ENCODE results near the gene PLCD4. TPM values are rescaled to one million over a fixed set of nuclear protein-coding genes. Genes with fewer than 3 reads are reported as not detected.

Gene PLCD4
- total RNA-seq, 1 donor from 2014 or later: 90.2 TPM

GRCh38 chr2:218567797-218568189 is 39.9 kb upstream of the PLCD4 start:
- peaks cover 19% of the 10 kb centered on the region for H3K36me3 Mint-ChIP-seq (ENCODE audit: low read depth, unreplicated experiment)
- H3K27me3 Mint-ChIP-seq (ENCODE audit: unreplicated experiment): peaks cover 11% of the 10 kb centered on the region
- peak overlapping the region; percentile 97 for H3K4me3 Mint-ChIP-seq (ENCODE audit: unreplicated experiment)

GRCh38 chr2:218568190-218569037 is 39.3 kb upstream of the PLCD4 start, which contains the start of the genes CNOT9 and USP37:
Gene CNOT9, plus strand, starts transcription at chr2:218568839. Its CDS starts 116 bp downstream, at chr2:218568955.
Gene USP37, minus strand, starts transcription at chr2:218568351. Its CDS starts 9,698 bp downstream, at chr2:218558653.
- H3K4me1 Mint-ChIP-seq (ENCODE audit: unreplicated experiment): peaks cover 27% of the 10 kb centered on the region
- TF ChIP-seq CTCF (IDR thresholded peaks at IDR 0.05; ENCODE audit: unreplicated experiment): no peak
- peak within 1 kb of the TSS; percentile 97 for H3K27ac Mint-ChIP-seq (ENCODE audit: unreplicated experiment)
- no peaks in the 10 kb centered on the region for H3K9me3 Mint-ChIP-seq (ENCODE audit: unreplicated experiment)
- peaks cover 19% of the 10 kb centered on the region for H3K36me3 Mint-ChIP-seq (ENCODE audit: low read depth, unreplicated experiment)
- H3K4me3 Mint-ChIP-seq (ENCODE audit: unreplicated experiment): peak within 1 kb of the TSS; percentile 97
- peak; percentile 100 for DNase-seq (ENCODE audit: low spot score)
- peaks cover 11% of the 10 kb centered on the region for H3K27me3 Mint-ChIP-seq (ENCODE audit: unreplicated experiment)

More at GRCh38 chr2:218567797-218568189, 39.9 kb upstream of the PLCD4 start:
- Mint-ChIP-seq H3K4me1 (ENCODE audit: unreplicated experiment) (peaks cover 27% of the 10 kb centered on the region), H3K9me3 (ENCODE audit: unreplicated experiment) (no peaks in the 10 kb centered on the region), H3K27ac (ENCODE audit: unreplicated experiment) (peak overlapping the region; percentile 97)
- no peak for DNase-seq (ENCODE audit: low spot score)
- TF ChIP-seq CTCF (IDR thresholded peaks at IDR 0.05; ENCODE audit: unreplicated experiment): no peak

DNA sequence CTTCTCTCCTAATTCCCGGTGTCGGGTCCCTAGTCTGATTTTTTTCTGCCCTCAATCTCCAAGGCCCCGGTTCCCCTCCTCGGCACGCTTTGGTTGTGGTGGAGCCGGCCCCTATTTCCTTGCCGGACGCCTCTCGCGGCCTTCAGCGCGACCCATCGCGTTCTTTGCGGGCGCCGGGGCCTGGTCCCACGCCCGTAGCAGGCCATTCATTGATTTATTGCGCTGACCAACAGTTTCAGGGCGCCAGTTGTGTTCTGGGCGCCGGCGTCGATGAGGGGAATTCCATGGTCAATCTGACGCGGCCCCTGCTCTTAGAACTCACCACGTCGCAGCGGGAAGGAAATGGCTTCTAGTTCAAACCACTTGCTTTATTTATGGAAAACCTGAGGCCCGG is 38.7 kb upstream of the PLCD4 start:
- peaks cover 27% of the 10 kb centered on the region for H3K4me1 Mint-ChIP-seq (ENCODE audit: unreplicated experiment)

GRCh38 chr2:218569661-218570500 is 37.8 kb upstream of the PLCD4 start:
- H3K27ac Mint-ChIP-seq (ENCODE audit: unreplicated experiment): peak overlapping the region; percentile 97
- no peak for TF ChIP-seq CTCF (IDR thresholded peaks at IDR 0.05; ENCODE audit: unreplicated experiment)
- no peak for DNase-seq (ENCODE audit: low spot score)
- peaks cover 11% of the 10 kb centered on the region for H3K27me3 Mint-ChIP-seq (ENCODE audit: unreplicated experiment)
- peak overlapping the region; percentile 97 for H3K4me3 Mint-ChIP-seq (ENCODE audit: unreplicated experiment)
- peaks cover 19% of the 10 kb centered on the region for H3K36me3 Mint-ChIP-seq (ENCODE audit: low read depth, unreplicated experiment)
- peaks cover 27% of the 10 kb centered on the region for H3K4me1 Mint-ChIP-seq (ENCODE audit: unreplicated experiment)
- no peaks in the 10 kb centered on the region for H3K9me3 Mint-ChIP-seq (ENCODE audit: unreplicated experiment)

More for the DNA sequence above, 38.7 kb upstream of the PLCD4 start:
- peak; percentile 56 for DNase-seq (ENCODE audit: low spot score)
- H3K27me3 Mint-ChIP-seq (ENCODE audit: unreplicated experiment): peaks cover 11% of the 10 kb centered on the region
- H3K36me3 Mint-ChIP-seq (ENCODE audit: low read depth, unreplicated experiment): peaks cover 19% of the 10 kb centered on the region
- no peaks in the 10 kb centered on the region for H3K9me3 Mint-ChIP-seq (ENCODE audit: unreplicated experiment)
- peak overlapping the region; percentile 97 for H3K4me3 Mint-ChIP-seq (ENCODE audit: unreplicated experiment)
- TF ChIP-seq CTCF (IDR thresholded peaks at IDR 0.05; ENCODE audit: unreplicated experiment): no peak
- H3K27ac Mint-ChIP-seq (ENCODE audit: unreplicated experiment): peak overlapping the region; percentile 97
